GM19452 (cell line): ENCODE data around the gene PBX2.

Source experiments
- ATAC-seq: cut with Tn5 transposase; IDR thresholded peaks from one replicate; pipeline ENCODE4 v1.9.1; 2021; ENCODE audit not compliant: unreplicated experiment

PBX2 gene

DNA sequence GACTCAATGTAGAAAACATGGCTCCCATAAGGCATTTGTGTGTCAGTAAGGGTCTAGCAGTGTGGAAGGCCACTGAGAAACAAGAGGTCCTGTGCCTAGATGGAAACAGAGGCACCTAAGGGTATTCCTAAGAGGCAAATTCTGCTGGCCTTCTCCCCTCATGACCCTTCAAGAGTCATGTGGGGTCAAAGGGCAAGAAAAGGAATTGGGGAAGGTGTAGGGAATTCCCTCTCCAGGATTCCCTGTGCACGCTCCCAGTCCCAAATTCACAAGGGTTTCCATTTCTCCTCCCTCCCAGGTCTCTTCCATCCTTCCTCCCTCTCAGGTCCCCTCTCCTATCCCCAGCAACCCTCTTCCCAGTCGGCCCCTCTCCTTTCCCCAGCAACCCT, 14.7 kb downstream of the PBX2 start:
- no peak for ATAC-seq

DNA sequence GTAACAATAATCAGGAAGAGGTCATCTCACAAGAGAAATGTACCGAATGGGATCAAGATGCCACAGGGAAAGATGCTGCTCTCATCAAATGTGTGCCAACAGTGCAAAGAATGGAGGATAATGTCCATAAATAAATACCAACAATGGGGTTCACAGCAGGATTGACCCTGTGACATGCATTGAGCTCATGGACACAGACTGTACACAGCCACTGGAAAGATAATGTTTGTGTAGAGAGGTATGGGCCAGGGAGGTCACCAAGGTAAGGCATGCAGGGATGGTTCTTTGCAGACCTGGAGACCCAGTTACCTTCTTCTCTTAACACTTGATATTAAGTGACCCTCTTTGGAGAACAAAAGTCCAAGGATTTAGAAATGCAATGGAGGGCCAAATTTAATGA, 15.6 kb downstream of the PBX2 start:
- no peak for ATAC-seq

DNA sequence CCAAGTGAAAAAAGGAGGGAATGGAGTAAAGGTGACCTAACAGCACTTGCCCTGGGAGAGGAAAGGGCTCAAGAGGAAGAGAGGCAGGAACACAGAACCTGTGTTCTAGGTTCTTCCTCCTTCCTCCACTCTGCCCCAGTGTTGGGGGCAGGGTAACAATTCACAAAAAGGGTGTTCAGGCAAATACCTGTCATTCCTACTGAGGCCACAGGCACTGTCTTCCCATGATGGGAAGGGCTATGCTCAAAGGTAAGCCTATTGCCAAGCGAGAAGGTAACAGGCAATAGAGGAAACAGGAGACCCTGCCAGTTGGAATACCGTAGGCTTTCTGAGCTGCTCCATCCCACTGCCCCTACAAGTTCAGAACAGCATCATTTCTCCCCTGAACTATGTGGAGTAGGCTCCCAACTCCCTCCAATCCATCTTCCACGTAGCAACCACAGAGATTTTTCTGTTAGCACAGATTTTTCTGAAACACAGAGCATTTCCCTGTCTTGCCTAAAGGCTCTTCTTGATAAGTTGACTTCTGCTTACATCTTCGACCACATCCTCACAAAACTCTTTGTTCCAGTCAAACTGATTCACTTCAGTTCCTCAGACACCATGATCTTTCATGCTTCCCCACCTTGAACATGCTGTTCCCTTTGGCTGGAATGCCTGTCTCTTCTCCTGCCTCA, 16.8 kb downstream of the PBX2 start:
- no peak for ATAC-seq

DNA sequence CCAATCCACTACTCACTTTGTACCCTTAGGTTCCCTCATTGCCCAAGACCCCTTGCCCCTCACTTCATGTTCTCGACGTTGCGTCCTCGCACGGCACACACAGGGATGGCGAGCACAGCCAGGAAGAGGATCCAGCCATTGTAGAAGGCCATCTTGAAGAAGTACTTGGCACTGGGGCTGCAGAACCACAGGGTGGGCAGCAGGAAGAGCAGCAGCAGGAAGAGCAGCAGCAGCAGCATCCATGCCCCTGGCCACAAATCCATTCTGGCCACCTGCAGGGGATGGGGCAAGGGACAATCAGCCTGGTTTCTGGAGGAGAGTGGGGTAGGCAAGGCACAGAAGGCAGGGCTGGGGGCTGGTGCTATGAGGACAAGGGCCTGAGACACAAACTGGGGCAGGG, 18.8 kb downstream of the PBX2 start:
- ATAC-seq = no peak

DNA sequence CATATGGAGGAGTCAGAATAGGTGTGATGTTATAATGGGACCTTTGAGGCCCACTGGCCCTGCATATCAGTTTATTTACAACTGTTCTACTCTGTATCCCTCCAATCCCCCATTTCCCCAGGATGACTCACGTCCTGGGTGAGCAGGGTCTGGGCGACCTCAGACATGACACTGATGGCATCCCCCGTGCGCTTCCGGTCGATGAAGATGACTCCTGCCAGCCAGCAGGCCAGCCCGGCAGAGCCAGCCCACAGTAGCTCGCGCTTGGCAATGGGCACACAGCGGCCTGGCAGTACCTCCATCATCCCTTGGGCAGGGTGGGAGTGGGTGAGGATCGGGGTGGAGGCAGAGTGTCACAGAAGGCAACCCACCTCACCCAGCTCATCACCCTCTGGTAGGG, 19.7 kb downstream of the PBX2 start:
- no peak for ATAC-seq

DNA sequence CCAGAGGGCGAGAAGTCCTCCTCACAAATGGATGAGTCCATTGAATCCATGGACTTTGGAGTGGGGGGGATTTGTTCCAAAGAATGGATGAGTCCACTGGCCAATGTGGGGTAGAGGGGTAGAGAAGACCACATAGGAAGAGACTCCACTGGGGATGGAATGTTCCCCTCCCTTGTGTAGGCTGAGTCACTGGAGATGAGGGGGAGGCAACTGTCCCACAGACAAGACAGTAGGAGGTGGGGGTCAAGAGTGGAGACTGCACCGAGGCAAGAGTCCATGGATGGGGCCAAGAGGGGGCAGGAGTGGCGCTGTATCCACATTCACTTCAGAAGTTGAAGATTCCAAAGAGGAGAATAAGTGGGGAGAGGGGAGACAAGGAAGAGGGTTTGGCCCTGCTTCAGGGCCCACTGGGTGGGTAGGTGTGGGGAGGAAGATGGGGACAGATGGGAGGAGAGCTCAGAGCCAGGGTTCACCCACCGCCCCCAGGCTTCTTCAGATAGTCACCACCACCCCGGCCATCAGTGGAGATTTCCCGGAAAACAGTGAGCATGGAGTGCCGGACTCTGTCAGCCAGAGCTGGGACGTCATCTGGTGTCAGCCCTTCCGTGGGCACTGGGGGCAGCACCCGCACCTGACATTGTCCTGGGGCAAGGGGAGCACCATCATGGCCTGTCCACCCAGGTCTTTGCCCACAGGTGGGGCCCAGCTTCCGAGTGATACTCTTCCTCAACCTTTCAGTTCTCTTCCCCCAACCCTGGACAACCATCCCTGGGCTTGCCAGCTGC, 21.0 kb downstream of the PBX2 start:
- no peak for ATAC-seq

DNA sequence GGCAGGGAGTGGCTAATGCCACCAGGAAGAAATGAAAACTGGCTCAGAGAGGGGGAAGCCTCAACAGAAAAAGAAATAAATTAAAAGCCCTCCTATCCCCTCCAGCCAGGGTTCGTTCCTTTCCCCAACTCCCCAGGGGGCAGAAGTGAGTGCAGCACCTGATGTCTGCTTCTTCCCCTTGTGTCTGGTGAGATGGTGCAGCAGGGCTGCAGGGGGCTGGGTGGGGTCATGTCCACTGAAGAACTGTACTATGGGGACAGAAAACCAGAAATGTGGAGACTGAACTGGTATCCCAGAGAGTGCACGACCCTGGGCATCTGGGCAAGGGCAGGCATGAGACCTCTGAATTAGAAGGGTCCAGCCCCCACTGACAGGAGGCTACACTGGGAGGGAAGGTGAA, 21.7 kb downstream of the PBX2 start:
- no peak for ATAC-seq

DNA sequence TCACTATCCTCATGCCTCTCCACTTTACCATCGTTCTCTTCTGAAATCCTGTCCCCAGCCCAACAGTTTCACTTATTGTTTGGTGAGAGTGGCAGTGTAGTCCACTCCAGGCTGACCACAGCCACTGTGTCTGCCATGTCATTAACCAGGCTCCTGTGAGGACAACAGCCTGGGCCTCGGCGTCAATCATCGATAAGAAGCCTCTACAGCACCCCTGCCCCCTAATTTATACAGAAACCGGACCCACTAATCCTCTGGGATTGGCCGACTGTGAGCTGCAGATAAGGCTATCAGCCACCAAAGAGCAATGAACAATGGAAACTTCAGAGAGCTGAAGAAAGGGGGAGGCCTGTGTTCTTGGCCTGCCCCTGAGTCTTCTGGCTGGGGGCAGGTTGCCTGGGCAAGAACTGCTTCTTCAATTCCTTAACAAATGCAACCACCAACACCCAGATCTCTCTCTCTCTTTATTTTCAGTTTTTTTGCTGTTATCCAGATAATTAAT, 22.2 kb downstream of the PBX2 start:
- ATAC-seq = no peak

DNA sequence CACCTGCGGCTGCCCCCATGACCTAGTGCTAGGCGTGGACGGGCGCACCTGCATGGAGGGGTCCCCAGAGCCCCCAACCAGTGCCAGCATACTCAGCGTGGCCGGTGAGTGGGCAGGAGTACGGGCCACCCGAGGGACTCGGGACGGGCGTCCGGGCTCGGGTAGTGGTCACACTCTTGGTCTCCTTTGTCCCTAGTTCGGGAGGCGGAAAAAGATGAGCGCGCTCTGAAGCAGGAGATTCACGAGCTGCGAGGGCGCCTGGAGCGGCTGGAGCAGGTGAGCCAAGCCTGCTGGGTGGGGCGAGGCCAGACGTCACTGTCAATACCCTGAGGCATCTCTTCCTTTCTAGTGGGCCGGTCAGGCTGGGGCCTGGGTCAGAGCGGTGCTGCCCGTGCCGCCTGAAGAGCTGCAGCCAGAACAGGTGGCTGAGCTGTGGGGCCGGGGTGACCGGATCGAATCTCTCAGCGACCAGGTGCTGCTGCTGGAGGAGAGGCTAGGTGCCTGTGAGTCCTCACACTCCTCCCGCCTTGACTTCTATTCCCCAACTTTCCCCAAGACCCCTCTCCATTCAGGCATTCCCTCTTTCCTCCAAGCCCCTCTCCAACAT, 22.7 kb downstream of the PBX2 start:
- ATAC-seq = no peak

DNA sequence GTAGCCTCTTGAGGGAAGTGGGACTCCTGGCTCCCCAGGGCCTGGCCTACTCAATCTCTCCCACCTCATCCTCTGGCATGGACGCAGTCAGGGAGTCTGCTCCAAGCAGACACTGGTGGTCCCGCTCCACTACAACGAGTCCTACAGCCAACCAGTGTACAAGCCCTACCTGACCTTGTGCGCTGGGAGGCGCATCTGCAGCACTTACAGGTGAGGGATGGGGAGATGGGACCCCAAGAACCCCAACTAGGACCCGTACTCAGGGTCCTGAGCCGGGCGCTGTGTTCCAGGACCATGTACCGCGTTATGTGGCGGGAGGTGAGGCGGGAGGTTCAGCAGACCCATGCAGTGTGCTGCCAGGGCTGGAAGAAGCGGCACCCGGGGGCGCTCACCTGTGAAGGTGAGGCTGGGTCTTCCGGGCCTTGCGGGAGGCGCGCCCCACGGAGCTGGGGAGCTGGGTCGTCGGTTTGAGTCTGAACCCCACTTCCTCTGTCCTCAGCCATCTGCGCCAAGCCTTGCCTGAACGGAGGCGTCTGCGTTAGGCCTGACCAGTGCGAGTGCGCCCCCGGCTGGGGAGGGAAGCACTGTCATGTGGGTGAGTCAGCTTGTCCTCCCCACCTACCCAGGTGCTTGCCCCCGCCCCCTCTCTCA, 23.5 kb downstream of the PBX2 start:
- ATAC-seq = no peak

DNA sequence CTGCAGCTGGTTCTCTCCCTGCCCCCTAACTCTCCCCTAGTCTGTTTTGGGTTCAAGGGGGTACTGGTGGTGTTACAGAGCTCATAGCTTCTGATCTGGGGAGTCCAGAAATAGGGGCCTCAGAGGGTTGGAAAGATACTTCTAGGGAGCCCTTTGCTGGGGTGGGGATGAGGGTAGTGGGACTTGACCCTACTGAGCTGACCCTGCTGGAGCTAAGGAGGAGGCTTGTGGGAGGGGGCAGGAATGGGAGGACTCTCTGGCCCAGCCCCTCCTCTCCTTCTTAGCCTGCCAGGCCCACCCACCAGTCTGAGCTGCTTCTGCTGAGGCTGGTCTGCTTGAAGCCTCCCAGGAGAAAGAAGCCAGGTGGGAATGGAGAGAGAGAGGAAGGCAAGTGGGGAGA, 25.7 kb downstream of the PBX2 start, which contains the start of gene EGFL8:
Gene EGFL8 (plus strand): TSS at position 301 of the 400 bp plus-strand sequence. CDS start 1,571 bp downstream, outside the sequence.
- ATAC-seq = no peak

DNA sequence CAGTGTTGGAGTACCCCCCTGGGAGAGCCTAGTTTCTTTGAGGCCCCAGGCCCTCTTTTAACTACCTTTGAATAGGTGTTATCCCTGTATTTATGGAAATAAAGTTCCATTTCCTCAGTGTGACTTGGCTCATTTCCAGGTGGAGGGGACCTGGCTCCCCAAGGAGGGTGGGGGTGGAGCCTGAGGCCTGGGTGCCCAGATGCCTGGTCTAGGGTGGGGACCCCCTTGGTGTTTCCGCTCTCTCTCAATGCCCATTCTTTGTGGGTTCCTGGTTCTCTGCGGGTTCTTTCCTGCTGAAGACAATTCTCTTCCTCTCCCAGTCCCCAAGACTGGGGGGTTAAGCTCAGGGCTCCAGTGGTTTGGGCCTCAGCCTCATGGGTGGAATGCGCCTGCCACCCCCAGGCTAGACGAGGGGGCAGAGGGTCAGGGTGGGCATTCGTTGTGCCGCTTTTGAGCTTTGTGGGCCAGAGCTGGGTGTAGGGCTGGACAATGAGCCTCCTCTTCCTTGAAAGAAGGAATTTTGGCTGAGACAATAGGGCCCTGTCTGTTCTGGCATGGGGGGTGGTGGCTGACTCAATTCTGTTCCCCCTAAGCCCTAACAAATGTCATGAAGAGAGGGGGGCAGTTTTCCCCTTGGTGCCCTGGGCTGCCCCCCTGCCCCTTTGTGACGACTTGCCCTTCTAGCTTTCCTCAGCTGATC, 26.3 kb downstream of the PBX2 start:
- ATAC-seq = no peak

DNA sequence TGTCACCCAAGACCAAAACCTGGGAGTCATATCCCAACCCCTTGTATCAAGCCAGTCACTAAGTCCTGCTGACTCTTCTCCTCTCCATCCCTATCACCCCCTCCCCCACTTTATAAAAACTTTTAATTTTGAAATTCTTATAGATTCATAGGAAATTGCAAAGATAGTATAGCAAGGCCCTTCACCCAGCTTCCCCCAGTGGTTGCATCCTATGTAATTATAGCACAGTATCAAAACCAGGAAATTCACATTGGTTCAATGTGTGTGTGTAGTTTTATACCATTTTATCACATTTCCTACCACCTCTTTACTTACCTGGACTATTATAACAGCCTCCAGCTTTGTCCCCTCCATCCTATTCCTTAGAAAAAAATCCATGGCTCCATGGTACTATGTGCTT, 31.9 kb downstream of the PBX2 start:
- no peak for ATAC-seq

DNA sequence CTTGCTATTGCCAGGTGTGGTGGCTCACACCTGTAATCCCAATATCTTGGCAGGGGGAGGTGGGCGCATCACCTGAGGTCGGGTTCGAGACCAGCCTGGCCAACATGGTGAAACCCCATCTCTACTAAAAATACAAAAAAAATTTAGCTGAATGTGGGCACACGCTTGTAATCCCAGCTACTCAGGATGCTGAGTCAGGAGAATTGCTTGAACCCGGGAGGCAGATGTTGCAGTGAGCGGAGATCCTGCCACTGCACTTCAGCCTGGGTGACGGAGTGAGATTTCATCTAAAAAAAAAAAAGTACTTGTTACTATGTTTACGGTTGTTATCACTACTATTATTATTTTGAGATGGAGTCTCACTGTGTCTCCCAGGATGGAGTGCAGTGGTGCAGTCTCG, 33.1 kb downstream of the PBX2 start:
- ATAC-seq = no peak

DNA sequence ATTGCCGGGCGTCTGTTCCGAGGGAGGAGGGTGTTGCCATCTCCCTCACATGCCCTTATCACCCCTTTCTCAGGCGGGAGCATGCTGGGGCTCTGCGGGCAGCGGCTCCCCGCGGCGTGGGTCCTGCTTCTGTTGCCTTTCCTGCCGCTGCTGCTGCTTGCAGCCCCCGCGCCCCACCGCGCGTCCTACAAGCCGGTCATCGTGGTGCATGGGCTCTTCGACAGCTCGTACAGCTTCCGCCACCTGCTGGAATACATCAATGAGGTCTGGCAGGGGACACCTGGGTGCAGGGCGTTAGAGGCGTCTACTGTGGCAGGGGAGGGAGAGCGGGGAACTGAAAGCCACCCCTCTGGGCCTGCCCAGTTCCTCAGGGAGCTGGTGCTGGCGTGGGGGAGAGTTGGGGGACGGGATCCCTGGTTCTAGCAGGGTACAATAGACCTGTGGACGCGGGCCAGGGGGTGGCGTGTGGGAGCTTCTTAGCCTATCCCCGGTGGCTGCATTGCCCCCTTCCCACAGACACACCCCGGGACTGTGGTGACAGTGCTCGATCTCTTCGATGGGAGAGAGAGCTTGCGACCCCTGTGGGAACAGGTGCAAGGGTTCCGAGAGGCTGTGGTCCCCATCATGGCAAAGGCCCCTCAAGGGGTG, 35.4 kb downstream of the PBX2 start:
- no peak for ATAC-seq

DNA sequence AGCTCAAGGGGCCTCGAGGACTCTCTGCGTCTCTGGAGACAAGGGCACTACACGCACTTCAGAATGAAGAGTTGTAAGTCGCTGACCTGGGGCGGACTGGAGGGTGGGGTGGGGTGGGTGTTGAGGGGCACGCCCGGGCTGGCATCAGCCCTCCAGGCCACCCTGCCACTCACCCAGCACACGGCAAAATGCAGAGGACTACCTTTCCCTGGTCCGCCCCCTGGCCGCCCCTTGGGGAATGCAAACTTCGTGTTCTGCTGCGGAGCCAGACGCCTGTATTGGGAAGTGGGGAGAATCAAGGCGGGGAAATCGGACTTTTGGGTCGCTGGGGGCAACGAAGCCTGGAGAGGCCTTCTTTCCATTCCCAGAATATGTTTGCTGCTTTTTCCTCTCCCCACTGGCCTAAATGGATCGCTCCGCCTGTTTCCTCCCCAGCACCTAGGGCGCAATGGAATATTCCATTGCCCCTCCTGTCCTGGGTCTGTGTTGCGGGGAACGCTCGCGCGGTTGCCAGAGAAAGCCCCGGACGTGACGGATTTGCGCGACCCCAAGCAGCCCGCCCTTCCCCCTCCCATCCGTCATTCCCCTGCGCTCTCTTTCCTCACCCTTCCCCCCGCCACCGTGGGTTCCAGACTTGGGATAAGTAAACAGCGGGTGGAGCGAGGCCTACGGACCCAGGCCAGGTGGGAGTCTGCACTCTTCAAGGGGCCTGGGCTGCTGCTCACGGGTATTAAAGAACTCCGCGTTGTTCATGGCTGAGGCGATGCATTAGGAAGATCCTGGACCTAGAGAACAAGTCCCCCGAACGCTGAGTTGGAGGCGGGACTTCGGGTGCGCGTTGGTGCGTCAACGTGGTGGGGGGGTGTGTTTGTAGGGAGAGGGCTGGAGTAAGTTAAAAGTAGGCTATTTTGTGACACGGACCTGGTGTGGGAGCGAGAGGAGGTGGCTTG, 36.2 kb downstream of the PBX2 start, which contains the start of gene PPT2:
Gene PPT2 (plus strand): TSS at position 578 of the 950 bp plus-strand sequence. CDS start 454 bp downstream, outside the sequence.
- ATAC-seq = no peak

DNA sequence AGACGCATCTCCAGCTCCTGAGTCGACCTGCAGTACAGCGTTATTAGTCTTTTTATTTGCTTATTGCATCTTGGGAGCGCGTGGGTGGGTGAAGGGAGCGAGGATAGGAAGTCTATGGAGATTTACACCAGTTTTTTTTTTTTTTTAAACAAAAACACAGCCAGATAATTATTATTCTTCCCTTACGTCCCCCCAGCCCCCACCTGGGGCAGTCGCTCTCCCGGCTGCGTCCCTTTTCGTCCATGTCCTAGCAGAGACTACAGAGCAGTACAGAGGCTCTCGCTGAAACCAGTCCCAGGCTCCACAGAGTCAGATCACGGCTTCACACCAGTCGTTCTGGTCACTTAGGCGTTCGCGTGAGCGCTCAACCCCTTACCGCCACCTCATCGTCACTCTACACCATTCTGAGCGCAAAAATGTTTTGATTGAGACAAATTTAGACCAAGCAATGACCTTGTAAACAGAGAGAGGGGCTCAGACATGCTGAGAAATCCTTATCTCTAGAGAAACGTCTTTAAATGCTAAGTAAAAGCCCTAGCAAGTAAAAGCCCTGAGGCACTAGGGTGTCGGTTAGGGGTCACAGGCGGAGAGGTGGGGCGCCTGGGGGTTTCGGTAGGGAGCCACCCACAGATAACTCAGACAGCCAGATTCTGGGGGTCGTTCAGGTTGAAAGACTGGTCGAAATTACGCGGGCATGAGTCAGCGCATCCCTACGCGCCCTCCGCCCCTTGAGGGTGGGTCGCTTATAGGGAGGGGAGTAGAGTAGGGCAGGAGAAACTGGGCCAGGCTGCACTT, 37.0 kb downstream of the PBX2 start:
- no peak for ATAC-seq
